Fibroblast of skin of right quadriceps (primary cell): ENCODE measurements around the gene RIPPLY3.
"Not testable (repeated sequence)": the region's sequence is repeated elsewhere in the genome, so short reads cannot be mapped to it uniquely, and the experiment has no call there.

Experiments used
- DNase-seq: peaks from one replicate; pipeline ENCODE4 v3.0.0-alpha.2; 2013

The RIPPLY3 gene

DNA sequence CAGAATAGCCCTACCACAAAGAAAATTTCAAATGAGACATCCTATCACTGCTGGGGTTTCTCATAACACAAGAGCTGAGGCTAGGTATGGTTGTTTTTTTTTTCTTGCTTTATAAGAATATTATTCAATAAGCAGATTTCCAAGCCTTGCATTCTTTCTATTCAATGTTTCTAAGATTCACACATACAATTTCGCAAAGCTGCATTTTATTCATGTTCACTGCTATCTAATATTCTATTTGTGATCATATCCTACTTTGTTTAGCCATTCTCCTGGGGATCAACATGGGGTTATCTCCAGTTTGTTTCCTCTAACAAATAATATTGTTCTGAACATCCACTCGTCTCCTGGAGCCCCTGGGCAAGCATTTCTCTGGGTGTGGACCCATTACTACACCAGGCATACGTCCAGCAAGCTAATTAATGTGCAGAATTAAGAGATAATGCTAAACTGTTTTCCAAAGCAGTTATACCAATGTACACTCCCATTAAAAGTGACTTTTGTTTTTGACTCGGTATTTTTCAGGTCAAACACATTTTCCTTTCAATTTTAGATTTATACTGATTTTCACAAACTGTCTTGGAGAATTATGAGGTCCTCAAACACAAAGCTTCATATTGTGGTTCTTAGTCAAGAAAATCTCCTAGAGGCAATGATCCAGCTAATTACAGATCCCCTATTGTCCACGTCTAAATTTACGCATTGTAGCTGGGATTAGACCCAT is 24.4 kb upstream of the RIPPLY3 start:
- DNase-seq, result no peak

GRCh38 chr21:36985751-36986594 is 20.5 kb upstream of the RIPPLY3 start:
- no peak for DNase-seq

DNA sequence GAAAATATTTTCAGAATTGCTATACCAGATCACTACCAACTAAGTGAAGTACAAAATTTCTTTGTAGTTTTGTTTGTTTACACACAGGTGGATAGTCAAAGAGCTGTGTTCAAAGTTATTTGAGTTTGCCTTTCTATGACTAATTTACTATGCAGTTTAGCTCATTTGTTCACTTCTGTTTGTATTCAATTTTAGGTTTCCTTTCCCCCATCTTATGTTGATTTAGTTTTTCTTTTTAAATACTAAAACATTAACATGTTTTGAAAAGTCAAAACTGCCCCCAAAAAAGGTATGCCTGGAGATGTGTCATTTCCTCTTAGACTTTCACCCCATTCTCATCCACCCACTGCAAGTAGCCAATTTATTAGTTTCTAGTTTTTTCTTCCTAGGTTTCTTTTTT is 18.7 kb upstream of the RIPPLY3 start:
- no peak for DNase-seq

GRCh38 chr21:36988536-36988935 is 18.0 kb upstream of the RIPPLY3 start:
- DNase-seq, result no peak

GRCh38 chr21:36989199-36989698 is 17.3 kb upstream of the RIPPLY3 start:
- not testable (repeated sequence) for DNase-seq

- DNase-seq, result peak; percentile 91
Observed at GRCh38 chr21:36989699-36990507, 16.6 kb upstream of the RIPPLY3 start.

GRCh38 chr21:36990508-36991205 is 15.8 kb upstream of the RIPPLY3 start:
- DNase-seq, result no peak

DNA sequence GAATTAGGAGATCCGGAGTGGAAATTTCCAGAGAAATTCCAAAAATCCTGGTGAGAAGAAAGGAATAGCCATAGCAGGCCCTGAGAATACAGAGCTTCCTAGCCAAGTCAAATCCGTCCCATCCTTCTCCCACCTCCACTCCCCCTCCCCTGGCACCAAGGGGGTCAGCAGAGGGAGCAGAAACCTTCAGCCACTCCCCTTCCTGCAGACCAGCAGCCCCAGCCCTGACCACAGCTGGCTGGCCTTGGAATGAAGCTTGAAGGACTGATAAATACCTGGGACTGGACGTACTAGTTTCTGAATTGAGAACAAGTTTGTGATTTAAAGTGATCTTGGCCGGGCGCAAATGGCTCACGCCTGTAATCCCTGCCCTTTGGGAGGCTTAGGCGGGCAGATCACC is 13.8 kb upstream of the RIPPLY3 start:
- no peak for DNase-seq

DNA sequence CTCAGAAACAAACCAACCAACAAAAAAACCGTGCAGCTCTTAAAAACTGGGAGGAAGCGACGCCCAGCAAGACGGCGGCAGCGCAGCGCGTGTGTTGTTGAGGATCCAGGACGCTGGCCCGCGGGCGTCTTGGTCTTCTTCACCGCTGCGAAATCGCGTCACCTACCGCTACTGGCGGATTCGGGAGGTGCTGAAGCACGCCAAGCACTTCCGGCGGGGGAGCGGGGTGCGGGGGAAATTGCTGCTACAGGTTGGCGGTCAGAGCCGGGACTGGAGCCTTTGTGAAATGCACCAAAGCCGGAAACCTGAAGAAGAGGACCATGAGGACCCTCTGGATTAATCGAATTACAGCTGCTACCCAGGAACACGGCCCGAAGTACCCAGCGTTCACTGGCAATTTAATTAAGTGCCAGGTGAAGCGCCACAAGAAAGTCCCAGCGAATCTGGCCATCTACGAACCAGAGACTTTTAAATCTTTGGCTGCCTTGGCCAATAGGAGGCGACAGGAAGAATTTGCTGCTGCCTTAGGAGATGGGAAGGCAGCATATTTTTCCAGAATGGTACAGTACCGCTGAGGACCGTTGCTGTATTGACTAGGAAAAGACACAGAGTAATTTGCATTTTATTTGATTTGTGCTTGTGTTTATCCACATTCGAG is 11.9 kb upstream of the RIPPLY3 start:
- DNase-seq, result peak; percentile 31

DNA sequence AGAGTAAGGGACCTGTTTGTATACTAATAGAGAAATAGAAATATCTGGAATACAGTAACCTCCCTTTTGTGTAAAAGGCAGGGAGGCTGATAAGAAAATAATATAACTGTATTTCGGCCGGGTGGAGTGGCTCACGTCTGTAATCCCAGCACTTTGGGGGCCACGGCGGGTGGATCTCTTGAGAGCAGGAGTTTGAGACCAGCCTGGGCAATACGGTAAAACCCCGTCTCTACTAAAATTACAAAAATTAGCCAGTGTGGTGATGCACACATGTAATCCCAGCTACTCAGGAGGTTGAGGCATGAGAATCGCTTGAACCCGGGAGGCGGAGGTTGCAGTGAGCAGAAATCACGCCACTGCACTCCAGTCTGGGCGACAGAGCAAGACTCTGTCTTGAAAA is 11.2 kb upstream of the RIPPLY3 start:
- not testable (repeated sequence) for DNase-seq

GRCh38 chr21:36999131-36999898 is 7.2 kb upstream of the RIPPLY3 start:
- no peak for DNase-seq

DNA sequence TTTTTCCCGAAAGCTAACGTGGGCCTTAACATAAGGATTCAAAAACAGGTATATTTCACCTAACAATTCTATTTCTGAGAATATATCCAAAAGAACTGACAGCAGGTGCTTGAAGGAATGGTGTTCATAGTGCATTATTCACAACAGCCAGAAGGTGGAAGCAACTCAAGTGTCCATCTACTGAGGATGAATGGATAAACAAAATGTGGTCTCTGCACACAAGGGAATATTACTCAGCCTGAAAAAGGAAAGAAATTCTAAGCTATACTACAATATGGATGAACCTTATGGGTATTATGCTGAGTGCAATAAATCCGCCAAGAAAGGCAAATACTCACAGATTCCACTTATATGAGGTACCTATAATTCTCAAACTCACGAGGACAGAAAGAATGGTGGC is 6.1 kb upstream of the RIPPLY3 start:
- no peak for DNase-seq

- no peak for DNase-seq
Observed at GRCh38 chr21:37001441-37001840, 5.1 kb upstream of the RIPPLY3 start.

- DNase-seq, result not testable (repeated sequence)
Observed at GRCh38 chr21:37002851-37003250, 3.7 kb upstream of the RIPPLY3 start.

GRCh38 chr21:37003917-37004316 is 2.6 kb upstream of the RIPPLY3 start:
- DNase-seq, result not testable (repeated sequence)

GRCh38 chr21:37005548-37006485 is 685 bp upstream of the RIPPLY3 start:
- DNase-seq, result no peak

DNA sequence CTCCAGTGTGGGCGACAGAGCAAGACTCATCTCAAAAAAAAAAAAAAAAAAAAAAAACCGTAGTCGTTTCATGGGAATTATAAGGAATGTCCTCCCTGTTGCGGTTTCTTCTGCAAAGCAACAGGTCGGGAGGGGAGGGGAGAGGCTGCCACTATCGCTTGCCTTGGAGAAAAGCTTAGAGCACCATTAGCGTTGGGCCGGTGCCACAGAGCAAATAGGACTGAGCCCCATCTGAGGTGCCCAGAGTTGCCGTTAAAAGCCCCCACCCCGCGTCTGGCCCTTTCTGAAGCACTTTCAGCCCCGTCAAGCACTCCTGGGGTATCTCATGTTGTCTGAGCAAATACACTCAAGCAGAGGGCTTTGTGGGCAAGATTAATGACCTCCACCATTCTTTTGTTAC is 2.2 kb downstream of the RIPPLY3 start:
- DNase-seq, result no peak

DNA sequence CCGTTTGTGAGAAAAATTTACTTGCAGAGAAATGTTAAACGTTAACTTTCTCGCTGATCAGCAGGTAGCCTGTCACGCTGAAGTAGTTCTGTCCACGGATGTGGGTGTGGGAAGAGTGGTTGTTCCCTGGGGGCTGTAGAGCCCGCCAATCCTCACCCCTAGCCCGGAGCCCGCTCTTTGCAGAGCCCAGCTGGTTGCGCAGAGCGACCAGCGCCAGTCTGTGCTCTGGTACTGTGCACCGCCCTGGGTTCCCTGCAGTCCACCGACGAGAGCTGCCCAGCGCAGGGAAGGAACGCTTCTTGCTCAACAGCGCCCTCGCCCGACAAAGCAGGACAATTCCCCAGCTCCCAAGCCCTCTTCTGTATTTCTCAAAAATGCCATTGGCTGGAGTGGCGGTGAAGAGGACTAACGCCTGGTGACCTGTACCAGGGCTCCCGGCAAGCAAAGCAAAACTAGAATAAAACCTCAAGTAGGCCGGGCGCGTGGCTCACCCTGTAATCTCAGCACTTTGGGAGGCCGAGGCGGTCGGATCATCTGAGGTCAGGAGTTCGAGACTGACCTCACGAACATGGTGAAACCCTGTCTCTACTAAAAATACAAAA is 3.3 kb downstream of the RIPPLY3 start:
- DNase-seq, result peak; percentile 67

DNA sequence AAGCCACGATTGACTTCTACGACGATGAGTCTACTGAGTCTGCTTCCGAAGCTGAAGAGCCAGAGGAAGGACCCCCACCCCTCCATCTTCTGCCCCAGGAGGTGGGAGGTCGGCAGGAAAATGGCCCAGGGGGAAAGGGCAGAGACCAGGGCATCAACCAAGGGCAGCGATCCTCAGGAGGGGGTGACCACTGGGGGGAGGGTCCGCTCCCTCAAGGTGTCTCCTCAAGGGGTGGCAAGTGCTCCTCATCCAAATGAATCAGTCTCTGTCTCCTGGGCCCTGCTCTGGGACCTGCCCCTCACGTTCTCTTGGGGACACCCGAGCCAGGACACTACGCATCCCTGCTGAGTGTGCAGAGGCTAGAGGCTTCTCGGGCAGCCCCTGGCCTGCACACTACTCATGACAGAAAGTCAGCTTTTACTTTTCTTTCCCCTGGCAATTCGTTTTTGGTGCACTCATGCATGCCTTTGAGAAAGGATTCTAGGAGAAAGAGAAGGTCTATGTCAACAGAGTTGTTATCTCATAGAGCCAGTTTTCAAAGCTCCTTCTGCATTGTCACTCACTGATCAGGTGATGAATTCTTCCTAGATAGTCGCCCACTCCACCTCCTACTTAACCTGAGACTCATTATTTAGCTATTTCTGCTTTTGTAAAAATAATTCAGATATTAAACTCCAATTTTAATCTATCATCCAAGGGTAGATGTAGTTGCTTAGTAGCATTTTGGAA is 11.6 kb downstream of the RIPPLY3 start:
- no peak for DNase-seq
